Measurements from ENCODE around the gene FERD3L. TPM values are rescaled to one million over a fixed set of nuclear protein-coding genes. Genes with fewer than 3 reads are reported as not detected.

The FERD3L gene
- total and polyA plus RNA-seq, 2 donors (not counting 3 experiments of a cell fraction or from before 2014, with no cell fraction given), result not detected

GRCh38 chr7:19098510-19098909, 46.7 kb downstream of the FERD3L start:
- no peak overlapping the region for H3K9ac ChIP-seq (replicated peaks; ENCODE audit: extremely low read depth, insufficient read depth, low read length)

More at GRCh38 chr7:19098510-19098909, 46.7 kb downstream of the FERD3L start:
- DNase-seq (ENCODE audit: low read depth, low spot score) (no peak), FAIRE-seq (no peak)
- TF ChIP-seq JUN (IDR thresholded peaks at IDR 0.05; ENCODE audit: borderline replicate concordance, insufficient read depth, insufficient read length, low read depth) (no peak), MYC (IDR thresholded peaks at IDR 0.05; ENCODE audit: low read depth, low read length) (no peak), MAX (IDR thresholded peaks at IDR 0.05; ENCODE audit: insufficient read depth, insufficient read length) (no peak), CTCF (IDR thresholded peaks at IDR 0.05; ENCODE audit: extremely low read depth in 1 of 2, insufficient read depth in 1 of 2, low read depth in 1 of 2, low read length in 2 of 2) (no peak), EZH2 (IDR thresholded peaks at IDR 0.05; ENCODE audit: borderline replicate concordance, low read depth, low read length, severe bottlenecking) (no peak), FOS (IDR thresholded peaks at IDR 0.05; ENCODE audit: borderline replicate concordance, insufficient read depth, low read length) (no peak), GATA2 (IDR thresholded peaks at IDR 0.05; ENCODE audit: insufficient read depth, insufficient read length, low read depth, low read length) (no peak), POLR2A (IDR thresholded peaks at IDR 0.05; ENCODE audit: low read depth, low read length) (no peak), POLR2AphosphoS5 (IDR thresholded peaks at IDR 0.05; ENCODE audit: insufficient read depth, low read depth, low read length) (no peak)
- Histone ChIP-seq H3K4me1 (ENCODE audit: control insufficient read depth, extremely low read depth, insufficient read depth, low read length) (no peaks in the 10 kb centered on the region), H2AFZ (ENCODE audit: low read depth, low read length) (no peak overlapping the region), H3K4me2 (ENCODE audit: insufficient read depth, low read length) (no peak overlapping the region), H3K27me3 (ENCODE audit: control insufficient read depth in 2 of 2, insufficient read depth in 2 of 2, low read length in 2 of 2) (peaks cover 14 to 56% of the 10 kb centered on the region in 2 experiments), H3K4me3 (replicated peaks in 1 of 3; ENCODE audit: insufficient read depth in 1 of 3, low read depth in 1 of 3, low read length in 3 of 3) (no peak overlapping the region), H3K9me1 (replicated peaks; ENCODE audit: control insufficient read depth, extremely low read depth, insufficient read depth, low read length) (no peaks in the 10 kb centered on the region), H3K79me2 (ENCODE audit: control insufficient read depth, insufficient read depth, low read length) (no peaks in the 10 kb centered on the region), H4K20me1 (replicated peaks; ENCODE audit: control insufficient read depth, extremely low read depth, insufficient read depth, low read length) (no peaks in the 10 kb centered on the region), H3K9me3 (replicated peaks; ENCODE audit: control insufficient read depth, insufficient read depth, low read length) (no peaks in the 10 kb centered on the region), H3K36me3 (ENCODE audit: control insufficient read depth in 2 of 2, extremely low read depth in 1 of 2, insufficient read depth in 2 of 2, low read length in 2 of 2) (no peaks in the 10 kb centered on the region), H3K27ac (ENCODE audit: insufficient read depth, low read depth, low read length) (no peak overlapping the region)
- no TSS peak for BruUV-seq (replicated peaks)
- intact Hi-C loops (cut with micrococcal nuclease), result no loop called here
- POLR2A ChIA-PET, result no interaction called here
- CTCF ChIA-PET, result interaction anchor here (1.0 to 2.5 kb wide), 3 partner anchors 23 to 405 kb away, joined by 3 to 8 read pairs (median 3); no protein-coding TSS in a partner anchor
- dilution Hi-C loops (cut with MboI; ENCODE audit: extremely low pct_ligation_motif_present, low sequenced_read_pairs), result no loop called here

All from endothelial cell of umbilical vein (primary cell).